ENCODE data around the gene MCEE. TPM values are rescaled to one million over a fixed set of nuclear protein-coding genes. Genes with fewer than 3 reads are reported as not detected.
A peak's percentile ranks its signal among the peaks of the same experiment; 100 is the strongest.

The MCEE gene
- total and polyA plus RNA-seq, 11 donors: 23.8 to 36.8 (median 29.3) TPM

- H3K4me1 ChIP-seq: peaks cover 4 to 76% (median 22%) of the 10 kb centered on the region in 12 donors
- H3K27ac ChIP-seq: peak overlapping the region in 5 of 12 donors; percentile 1 to 96 (median 19)
- peak overlapping the region in 1 of 12 donors; percentile 2 for H3K4me3 ChIP-seq
- no peaks in the 10 kb centered on the region for H3K27me3 ChIP-seq
- ATAC-seq (no peak), DNase-seq (no peak)
- intact Hi-C loops (cut with DNase I): no loop called here
- TF ChIP-seq POLR2A (IDR thresholded peaks at IDR 0.05) (no peak), CTCF (IDR thresholded peaks at IDR 0.05) (no peak)
- whole genome bisulfite sequencing, 4 donors: 91 to 100% (median 97%) methylated on average over 1 to 4 of the region's 4 CpGs
- H3K36me3 ChIP-seq: peaks cover 0 to 60% (median 50%) of the 10 kb centered on the region in 9 donors
- H3K9me3 ChIP-seq: no peaks in the 10 kb centered on the region
Observed at GRCh38 chr2:71072492-71072891, 57.5 kb downstream of the MCEE start.

- H3K36me3 ChIP-seq: peaks cover 0 to 54% (median 43%) of the 10 kb centered on the region in 9 donors
- H3K27me3 ChIP-seq: no peaks in the 10 kb centered on the region
- DNase-seq (peak in 1 of 5 donors; percentile 33), ATAC-seq (no peak)
- intact Hi-C loops (cut with DNase I): no loop called here
- H3K4me1 ChIP-seq: peaks cover 4 to 77% (median 25%) of the 10 kb centered on the region in 12 donors
- WGBS, 4 donors: 69 to 76% (median 73%) methylated on average over 14 of the region's 14 CpGs
- TF ChIP-seq POLR2A (IDR thresholded peaks at IDR 0.05) (no peak), CTCF (IDR thresholded peaks at IDR 0.05) (no peak)
- peak overlapping the region in 5 of 12 donors; percentile 3 to 96 (median 19) for H3K27ac ChIP-seq
- peak overlapping the region in 1 of 12 donors; percentile 91 for H3K4me3 ChIP-seq
- no peaks in the 10 kb centered on the region for H3K9me3 ChIP-seq
Observed at GRCh38 chr2:71071681-71072398, 58.2 kb downstream of the MCEE start.

GRCh38 chr2:71070294-71071093 lies 59.5 kb downstream of the MCEE start:
- intact Hi-C loops (cut with DNase I): no loop called here
- no peak for DNase-seq
- TF ChIP-seq CTCF (IDR thresholded peaks at IDR 0.05) (peak in 4 of 12 donors; percentile 10 to 23 (median 20)), POLR2A (IDR thresholded peaks at IDR 0.05) (no peak)
- Histone ChIP-seq H3K27me3 (no peaks in the 10 kb centered on the region), H3K27ac (peak overlapping the region in 1 of 12 donors; percentile 96), H3K36me3 (peaks cover 0 to 40% (median 30%) of the 10 kb centered on the region in 9 donors), H3K4me1 (peaks cover 4 to 75% (median 25%) of the 10 kb centered on the region in 12 donors), H3K4me3 (peak overlapping the region in 4 of 12 donors; percentile 5 to 91 (median 81)), H3K9me3 (no peaks in the 10 kb centered on the region)
- 46 to 67% (median 62%) methylated on average over 10 of the region's 10 CpGs for WGBS, 4 donors
- no peak for ATAC-seq

- H3K27me3 ChIP-seq: no peaks in the 10 kb centered on the region
- WGBS, 4 donors: 49 to 56% (median 52%) methylated on average over 5 of the region's 5 CpGs
- peak overlapping the region; percentile 60 to 98 (median 84) for H3K4me3 ChIP-seq
- no peaks in the 10 kb centered on the region for H3K9me3 ChIP-seq
- peak overlapping the region in 6 of 12 donors; percentile 83 to 97 (median 94) for H3K27ac ChIP-seq
- peaks cover 0 to 29% (median 20%) of the 10 kb centered on the region in 9 donors for H3K36me3 ChIP-seq
- no peak for TF ChIP-seq POLR2A (IDR thresholded peaks at IDR 0.05)
- no peak for TF ChIP-seq CTCF (IDR thresholded peaks at IDR 0.05)
- DNase-seq (no peak), ATAC-seq (no peak)
- intact Hi-C loops (cut with DNase I): loop anchor here in 1 of 10 donors (2.0 kb wide), 1 partner anchor 59 kb away; no protein-coding TSS in a partner anchor
- peaks cover 4 to 70% (median 25%) of the 10 kb centered on the region in 12 donors for H3K4me1 ChIP-seq
Observed at GRCh38 chr2:71069376-71069775, 60.7 kb downstream of the MCEE start.
